Astrocyte of the hippocampus (primary cell): ENCODE measurements around the gene CELF4.
A peak's percentile ranks its signal among the peaks of the same experiment; 100 is the strongest.

Experiments used
- DNase-seq: peaks from one replicate; pipeline ENCODE4 v3.0.0; 2011; ENCODE audit warnings: low read depth, low spot score

CELF4 gene

DNA sequence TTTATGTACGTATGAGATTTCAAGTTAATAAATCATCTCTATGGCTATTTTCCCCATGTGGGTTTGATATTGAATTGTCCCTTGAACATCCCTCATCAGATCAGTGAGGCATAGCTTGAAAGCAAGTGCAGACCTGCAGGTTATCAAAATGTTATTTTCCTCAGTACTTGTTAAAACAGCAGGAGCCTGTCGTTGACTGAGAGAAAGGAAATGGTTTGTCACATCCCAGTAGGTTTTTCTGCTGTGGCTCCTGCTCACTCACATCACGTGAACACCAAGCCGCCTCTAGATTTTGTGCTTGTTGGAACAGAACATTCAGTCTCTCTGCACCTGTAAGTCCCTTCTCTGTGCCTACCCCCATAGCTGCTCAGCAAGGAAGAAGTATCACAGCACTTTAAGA lies 340.3 kb downstream of the CELF4 start:
- DNase-seq = no peak

DNA sequence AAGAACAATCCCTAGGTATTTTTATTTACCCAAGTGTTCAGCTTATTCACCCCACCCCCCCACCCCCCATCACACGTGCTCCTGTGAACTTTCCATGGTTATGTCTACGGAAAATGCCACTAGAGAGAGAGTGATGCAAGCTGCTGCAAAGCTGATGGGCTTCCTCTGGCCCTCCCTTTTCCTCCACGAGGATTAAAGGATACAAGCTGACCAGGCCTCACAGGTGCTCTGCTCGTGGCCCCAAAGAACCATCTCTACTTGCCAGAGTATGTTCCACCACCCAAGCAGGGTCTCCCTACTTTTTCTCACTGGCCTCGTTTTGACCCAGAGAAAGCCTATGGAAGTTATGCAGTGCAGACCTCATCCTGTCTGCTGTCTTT lies 342.6 kb downstream of the CELF4 start:
- DNase-seq = no peak

DNA sequence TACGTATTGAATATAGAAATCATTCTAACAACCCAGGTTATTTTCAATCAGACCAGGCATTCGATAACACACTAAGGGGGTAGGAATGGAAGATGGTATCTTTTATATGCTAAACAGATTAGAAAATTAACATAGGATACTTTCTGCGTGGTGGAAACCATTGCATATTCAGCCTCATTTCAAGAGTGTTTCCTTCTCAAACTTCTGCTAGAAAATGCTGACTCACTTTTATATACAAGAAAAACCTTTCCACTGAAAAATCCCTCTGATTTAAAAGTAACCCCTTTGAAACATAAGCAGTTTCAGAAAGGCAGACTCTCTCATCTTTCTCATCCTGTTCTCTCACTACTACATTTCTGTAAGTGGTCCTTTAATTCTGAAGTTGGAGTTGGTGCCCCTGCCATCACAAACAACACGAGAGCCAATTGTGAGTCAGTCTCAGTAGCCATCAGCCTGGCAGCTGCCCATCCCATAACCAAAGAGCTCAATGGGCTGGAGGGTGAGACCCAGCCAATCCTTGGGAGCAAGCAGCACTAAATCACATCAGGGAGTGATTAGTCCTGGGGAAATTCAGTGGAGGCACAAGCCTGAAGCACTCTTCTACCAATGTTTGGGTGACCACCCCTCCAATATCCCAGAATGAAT lies 343.1 kb downstream of the CELF4 start:
- DNase-seq = peak; percentile 72

DNA sequence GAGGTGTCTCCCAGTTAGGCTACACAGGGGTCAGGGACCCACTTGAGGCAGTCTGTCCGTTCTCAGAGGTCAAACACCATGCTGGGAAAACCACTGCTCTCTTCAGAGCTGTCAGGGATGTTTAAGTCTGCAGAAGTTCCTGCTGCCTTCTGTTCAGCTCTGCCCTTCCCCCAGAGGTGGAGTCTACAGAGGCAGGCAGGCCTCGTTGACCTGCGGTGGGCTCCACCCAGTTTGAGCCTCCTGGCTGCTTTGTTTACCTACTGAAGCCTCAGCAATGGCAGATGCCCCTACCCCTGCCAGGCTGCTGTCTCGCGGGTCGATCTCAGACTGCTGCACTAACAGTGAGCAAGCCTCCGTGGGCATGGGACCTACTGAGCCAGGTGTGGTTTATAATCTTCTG lies 346.3 kb downstream of the CELF4 start:
- no peak for DNase-seq

DNA sequence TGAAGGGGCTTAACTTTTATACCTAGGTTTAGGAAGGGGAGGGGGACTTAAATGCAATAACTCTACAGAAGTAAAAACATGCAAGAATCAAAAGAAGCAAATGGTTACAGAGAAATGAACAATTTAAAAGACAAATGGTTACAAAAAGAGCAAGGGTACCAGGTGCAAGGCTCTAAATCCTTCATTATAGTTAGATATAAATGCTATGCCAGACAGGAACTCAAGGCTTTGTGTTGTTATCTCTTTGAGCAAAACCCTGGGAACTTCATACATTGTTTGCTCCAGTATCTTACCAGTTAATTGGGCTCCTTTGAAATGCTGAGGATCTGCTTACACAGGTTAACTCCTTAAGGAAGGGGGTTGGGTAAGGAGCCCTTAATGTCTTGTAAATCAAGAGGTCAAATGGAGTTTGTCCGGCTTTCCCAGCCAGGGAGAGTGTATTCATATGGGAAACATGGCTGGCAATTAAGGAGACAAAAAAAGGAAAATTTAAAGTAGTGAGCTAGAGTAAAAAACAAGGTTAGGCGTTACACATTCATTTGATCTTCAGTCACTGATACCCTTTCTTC lies 347.5 kb downstream of the CELF4 start:
- DNase-seq = no peak

DNA sequence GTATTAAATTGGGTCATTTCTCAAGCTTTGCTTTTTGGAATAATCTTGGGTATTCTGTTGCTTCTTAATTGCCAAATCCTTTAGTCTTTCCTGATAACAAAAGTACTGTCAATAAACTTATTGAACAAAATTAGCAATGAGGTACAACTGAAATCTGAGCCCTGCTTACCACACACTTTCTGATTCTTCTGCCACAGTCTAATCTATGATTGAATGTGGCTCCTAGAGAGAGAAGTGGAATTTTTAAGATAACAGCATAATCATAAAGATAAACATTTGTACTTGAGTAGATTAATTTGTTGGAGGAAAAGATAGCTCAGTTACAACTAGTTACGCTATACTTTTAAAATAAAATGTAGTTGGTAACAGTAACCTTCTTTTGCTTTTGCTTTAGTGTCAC lies 354.8 kb downstream of the CELF4 start:
- no peak for DNase-seq

DNA sequence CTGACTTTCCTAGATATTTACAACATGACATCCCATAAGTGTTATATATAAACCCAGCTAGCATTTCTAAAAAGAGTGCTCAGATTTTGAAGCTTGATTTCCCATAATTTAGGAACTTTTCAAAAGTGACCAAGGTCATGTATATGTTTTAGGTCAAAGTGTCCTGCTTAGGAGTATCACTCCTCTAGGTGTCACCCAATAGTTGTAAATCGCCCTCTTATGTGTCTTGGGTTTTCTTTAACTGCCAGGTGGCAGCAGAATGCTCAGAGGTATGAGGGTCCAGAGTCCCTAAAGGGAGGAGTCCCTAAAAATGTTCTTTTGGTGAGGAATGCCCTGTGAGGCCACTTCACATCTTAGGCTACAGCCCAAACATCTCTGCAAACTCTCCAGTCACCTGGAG lies 358.3 kb downstream of the CELF4 start:
- no peak for DNase-seq

- DNase-seq = peak; percentile 19
Measured at GRCh38 chr18:37199741-37200140, 365.9 kb downstream of the CELF4 start.
